Measurements from ENCODE around the gene PRDM15.

DNA sequence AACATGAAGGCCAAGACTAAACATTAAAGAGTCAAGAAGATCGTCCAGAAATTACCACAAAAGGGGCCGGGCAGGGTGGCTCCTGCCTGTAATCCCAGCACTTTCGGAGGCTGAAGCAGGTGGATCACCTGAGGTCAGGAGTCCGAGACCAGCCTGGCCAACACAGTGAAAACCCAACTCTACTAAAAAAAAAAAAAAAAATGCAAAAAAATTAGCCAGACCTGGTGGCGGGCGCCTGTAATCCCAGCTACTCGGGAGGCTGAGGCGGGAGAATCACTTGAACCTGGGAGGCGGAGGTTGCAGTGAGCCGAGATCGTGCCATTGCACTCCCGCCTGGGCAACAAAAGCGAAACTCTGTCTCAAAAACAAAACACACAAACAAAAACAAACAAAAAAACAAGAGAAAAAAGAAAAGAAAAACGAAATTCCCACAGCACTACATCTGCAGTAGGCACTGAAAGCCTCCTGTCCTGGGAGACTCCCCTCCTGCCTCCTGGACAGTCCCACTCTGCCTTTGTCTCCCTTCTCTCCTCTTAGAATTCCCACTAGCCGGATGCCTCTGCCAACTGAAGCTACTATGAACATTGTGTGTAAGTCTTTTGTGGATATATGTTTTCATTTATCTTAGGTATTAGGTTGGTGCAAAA, 94.6 kb downstream of the PRDM15 start:
- TF ChIP-seq, protein P1, sequence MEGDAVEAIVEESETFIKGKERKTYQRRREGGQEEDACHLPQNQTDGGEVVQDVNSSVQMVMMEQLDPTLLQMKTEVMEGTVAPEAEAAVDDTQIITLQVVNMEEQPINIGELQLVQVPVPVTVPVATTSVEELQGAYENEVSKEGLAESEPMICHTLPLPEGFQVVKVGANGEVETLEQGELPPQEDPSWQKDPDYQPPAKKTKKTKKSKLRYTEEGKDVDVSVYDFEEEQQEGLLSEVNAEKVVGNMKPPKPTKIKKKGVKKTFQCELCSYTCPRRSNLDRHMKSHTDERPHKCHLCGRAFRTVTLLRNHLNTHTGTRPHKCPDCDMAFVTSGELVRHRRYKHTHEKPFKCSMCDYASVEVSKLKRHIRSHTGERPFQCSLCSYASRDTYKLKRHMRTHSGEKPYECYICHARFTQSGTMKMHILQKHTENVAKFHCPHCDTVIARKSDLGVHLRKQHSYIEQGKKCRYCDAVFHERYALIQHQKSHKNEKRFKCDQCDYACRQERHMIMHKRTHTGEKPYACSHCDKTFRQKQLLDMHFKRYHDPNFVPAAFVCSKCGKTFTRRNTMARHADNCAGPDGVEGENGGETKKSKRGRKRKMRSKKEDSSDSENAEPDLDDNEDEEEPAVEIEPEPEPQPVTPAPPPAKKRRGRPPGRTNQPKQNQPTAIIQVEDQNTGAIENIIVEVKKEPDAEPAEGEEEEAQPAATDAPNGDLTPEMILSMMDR (conservative IDR thresholded peaks at IDR 0.05 in 1 of 2, IDR thresholded peaks at IDR 0.05 in 1 of 2; ENCODE audit: extremely low read depth in 1 of 2, insufficient read depth in 1 of 2, low read depth in 1 of 2, low read length in 2 of 2): no peak
- TF ChIP-seq EZH2 (IDR thresholded peaks at IDR 0.05; ENCODE audit: borderline replicate concordance, low read length): no peak

All from mammary epithelial cell (primary cell).